K562 (cell line): Measurements from ENCODE around the gene SCYL1. TPM values are rescaled to one million over a fixed set of nuclear protein-coding genes. Genes with fewer than 3 reads are reported as not detected.

Experiments
- ARHGAP35 ChIP-seq: fragments of 450-650 bp; IDR thresholded peaks from 2 replicates; pipeline ENCODE4 v1.6.1; 2018; ENCODE audit not compliant: partially characterized antibody
- CREM ChIP-seq: IDR thresholded peaks from 2 replicates; pipeline ENCODE4 v1.6.1; 2014; ENCODE audit warnings: antibody characterized with exemption, low read depth
- ERF ChIP-seq: fragments of 450-650 bp; formaldehyde crosslinking; IDR thresholded peaks from 2 replicates; pipeline ENCODE4 v1.4.0; 2020; ENCODE audit warnings: mild to moderate bottlenecking, mixed read lengths
- GABPB2 ChIP-seq: fragments of 250-450 bp; sonication (Bioruptor Pico); conservative IDR thresholded peaks from 2 replicates; pipeline ENCODE4 v1.5.1; 2021; ENCODE audit warnings: mild to moderate bottlenecking
- HDAC1 ChIP-seq, 2 experiments: fragments of 450-650 bp; IDR thresholded peaks; 2 replicates each; pipeline ENCODE4 v1.6.1; 2016 to 2017; ENCODE audit warnings: inconsistent platforms in 1 of 2, mild to moderate bottlenecking in 1 of 2, moderate library complexity in 1 of 2
- HDAC6 ChIP-seq: IDR thresholded peaks from 2 replicates; pipeline ENCODE4 v1.6.1; 2012; ENCODE audit warnings: low read depth, mild to moderate bottlenecking, control low read depth, inconsistent platforms, low read length, moderate library complexity
- MCM3 ChIP-seq: fragments of 450-650 bp; IDR thresholded peaks from 2 replicates; pipeline ENCODE4 v1.6.1; 2016
- PHB2 ChIP-seq: fragments of 450-650 bp; IDR thresholded peaks from 2 replicates; pipeline ENCODE4 v1.6.1; 2017; ENCODE audit warnings: low read depth
- POLR3G ChIP-seq: IDR thresholded peaks from 2 replicates; pipeline ENCODE4 v1.6.1; 2011; ENCODE audit not compliant: insufficient read length, insufficient replicate concordance; ENCODE audit errors: extremely low read depth
- SRF ChIP-seq, 2 experiments: fragments of 250-450, 450-650 bp in 1 of 2; sonication (Bioruptor Pico) in 1 of 2; sonication (generic) in 1 of 2; formaldehyde crosslinking; IDR thresholded peaks; 2 replicates each; pipeline versions ENCODE4 v1.5.0 to v1.5.1; 2020 to 2022; ENCODE audit warnings: mild to moderate bottlenecking in 1 of 2, missing genetic modification reagents in 1 of 2
- THRAP3 ChIP-seq: fragments of 450-650 bp; IDR thresholded peaks from 2 replicates; pipeline ENCODE4 v1.6.1; 2016; ENCODE audit warnings: mild to moderate bottlenecking, inconsistent platforms, borderline replicate concordance
- XRCC3 ChIP-seq: fragments of 450-650 bp; IDR thresholded peaks from 2 replicates; pipeline ENCODE4 v1.6.1; 2017; ENCODE audit warnings: mild to moderate bottlenecking, moderate library complexity
- ZC3H4 ChIP-seq: sonication (generic); formaldehyde crosslinking; IDR thresholded peaks from 2 replicates; pipeline ENCODE4 v1.9.0; 2021; ENCODE audit warnings: missing genetic modification reagents, borderline replicate concordance
- ZNF23 ChIP-seq: fragments of 250-450 bp; sonication (Bioruptor Pico); IDR thresholded peaks from 2 replicates; pipeline ENCODE4 v1.4.0; 2020; ENCODE audit warnings: mild to moderate bottlenecking
- polyA plus RNA-seq, 8 experiments: library from polyadenylated mRNA; depleted of rRNA in 4 of 8; stranded (reverse) in 5 of 8; unstranded in 3 of 8; fragments of >200 nt; fragmentation: Nextera tagmentation in 2 of 8; fragmentation: Illumina TruSeq in 1 of 8; extraction: Ambion mirVana in 2 of 8; extraction: Trizol in 1 of 8; gene quantifications; 2 replicates each; pipeline versions ENCODE4 v1.2.1 to v1.2.3, GENCODE V29; 2011 to 2014; ENCODE audit warnings: inconsistent platforms in 1 of 8, missing spikeins in 1 of 8
- total RNA-seq, 7 experiments: library from RNA; depleted of rRNA in 6 of 7; stranded (reverse); fragments of >200 nt in 6 of 7; fragmentation: Illumina TruSeq in 2 of 7; extraction: Trizol in 2 of 7; gene quantifications; 2 replicates each; pipeline versions ENCODE4 v1.2.1 to v1.2.3, GENCODE V29; 2011 to 2021; ENCODE audit warnings: low replicate concordance in 1 of 7
- TF ChIP-seq, protein P1 (sequence below): fragments of 450-650 bp; IDR thresholded peaks from one replicate; pipeline ENCODE4 v1.6.1; 2018; ENCODE audit warnings: mild to moderate bottlenecking, moderate library complexity; ENCODE audit not compliant: partially characterized antibody
- TF ChIP-seq, protein P2 (sequence below): fragments of 450-650 bp; IDR thresholded peaks from 2 replicates; pipeline ENCODE4 v1.6.1; 2016; ENCODE audit warnings: low read depth
- TF ChIP-seq, protein P3 (sequence below): fragments of 250-450 bp; sonication (Bioruptor Pico); IDR thresholded peaks from 2 replicates; pipeline ENCODE4 v1.9.0; 2021; ENCODE audit warnings: mild to moderate bottlenecking, inconsistent platforms

SCYL1 gene
- total and polyA plus RNA-seq, 9 of the 15 experiments (the other 6 are each of a cell fraction or from before 2014, with no cell fraction given) = 1.9 to 145 (median 57.6) TPM

DNA sequence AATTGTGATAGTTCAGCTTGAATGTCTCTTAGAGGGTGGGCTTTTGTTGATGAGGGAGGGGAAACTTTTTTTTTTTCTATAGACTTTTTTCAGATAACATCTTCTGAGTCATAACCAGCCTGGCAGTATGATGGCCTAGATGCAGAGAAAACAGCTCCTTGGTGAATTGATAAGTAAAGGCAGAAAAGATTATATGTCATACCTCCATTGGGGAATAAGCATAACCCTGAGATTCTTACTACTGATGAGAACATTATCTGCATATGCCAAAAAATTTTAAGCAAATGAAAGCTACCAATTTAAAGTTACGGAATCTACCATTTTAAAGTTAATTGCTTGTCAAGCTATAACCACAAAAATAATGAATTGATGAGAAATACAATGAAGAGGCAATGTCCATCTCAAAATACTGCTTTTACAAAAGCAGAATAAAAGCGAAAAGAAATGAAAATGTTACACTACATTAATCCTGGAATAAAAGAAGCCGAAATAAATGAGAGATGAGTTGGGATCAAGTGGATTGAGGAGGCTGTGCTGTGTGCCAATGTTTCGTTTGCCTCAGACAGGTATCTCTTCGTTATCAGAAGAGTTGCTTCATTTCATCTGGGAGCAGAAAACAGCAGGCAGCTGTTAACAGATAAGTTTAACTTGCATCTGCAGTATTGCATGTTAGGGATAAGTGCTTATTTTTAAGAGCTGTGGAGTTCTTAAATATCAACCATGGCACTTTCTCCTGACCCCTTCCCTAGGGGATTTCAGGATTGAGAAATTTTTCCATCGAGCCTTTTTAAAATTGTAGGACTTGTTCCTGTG is 22.1 kb upstream of the SCYL1 start (continued):
- TF ChIP-seq, protein P1, sequence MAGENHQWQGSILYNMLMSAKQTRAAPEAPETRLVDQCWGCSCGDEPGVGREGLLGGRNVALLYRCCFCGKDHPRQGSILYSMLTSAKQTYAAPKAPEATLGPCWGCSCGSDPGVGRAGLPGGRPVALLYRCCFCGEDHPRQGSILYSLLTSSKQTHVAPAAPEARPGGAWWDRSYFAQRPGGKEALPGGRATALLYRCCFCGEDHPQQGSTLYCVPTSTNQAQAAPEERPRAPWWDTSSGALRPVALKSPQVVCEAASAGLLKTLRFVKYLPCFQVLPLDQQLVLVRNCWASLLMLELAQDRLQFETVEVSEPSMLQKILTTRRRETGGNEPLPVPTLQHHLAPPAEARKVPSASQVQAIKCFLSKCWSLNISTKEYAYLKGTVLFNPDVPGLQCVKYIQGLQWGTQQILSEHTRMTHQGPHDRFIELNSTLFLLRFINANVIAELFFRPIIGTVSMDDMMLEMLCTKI = no peak
- TF ChIP-seq CREM (no peak), ZC3H4 (CRISPR knock-in tag) (peak; percentile 100), SRF (CRISPR knock-in tag; IDR thresholded peaks at IDR 0.05) (peak; percentile 0 to 75; a peak in 2 of 4 replicates), ARHGAP35 (peak; percentile 51), GABPB2 (CRISPR knock-in tag) (peak; percentile 95), PHB2 (no peak), THRAP3 (peak; percentile 100), ZNF23 (no peak; the same call in none of the 2 replicates), MCM3 (no peak), ERF (peak; percentile 96), HDAC6 (no peak), HDAC1 (IDR thresholded peaks at IDR 0.05) (peak in 1 of 2 experiments; percentile 8; a peak in 1 of 4 replicates), POLR3G (no peak), XRCC3 (peak; percentile 92)
- TF ChIP-seq, protein P2, sequence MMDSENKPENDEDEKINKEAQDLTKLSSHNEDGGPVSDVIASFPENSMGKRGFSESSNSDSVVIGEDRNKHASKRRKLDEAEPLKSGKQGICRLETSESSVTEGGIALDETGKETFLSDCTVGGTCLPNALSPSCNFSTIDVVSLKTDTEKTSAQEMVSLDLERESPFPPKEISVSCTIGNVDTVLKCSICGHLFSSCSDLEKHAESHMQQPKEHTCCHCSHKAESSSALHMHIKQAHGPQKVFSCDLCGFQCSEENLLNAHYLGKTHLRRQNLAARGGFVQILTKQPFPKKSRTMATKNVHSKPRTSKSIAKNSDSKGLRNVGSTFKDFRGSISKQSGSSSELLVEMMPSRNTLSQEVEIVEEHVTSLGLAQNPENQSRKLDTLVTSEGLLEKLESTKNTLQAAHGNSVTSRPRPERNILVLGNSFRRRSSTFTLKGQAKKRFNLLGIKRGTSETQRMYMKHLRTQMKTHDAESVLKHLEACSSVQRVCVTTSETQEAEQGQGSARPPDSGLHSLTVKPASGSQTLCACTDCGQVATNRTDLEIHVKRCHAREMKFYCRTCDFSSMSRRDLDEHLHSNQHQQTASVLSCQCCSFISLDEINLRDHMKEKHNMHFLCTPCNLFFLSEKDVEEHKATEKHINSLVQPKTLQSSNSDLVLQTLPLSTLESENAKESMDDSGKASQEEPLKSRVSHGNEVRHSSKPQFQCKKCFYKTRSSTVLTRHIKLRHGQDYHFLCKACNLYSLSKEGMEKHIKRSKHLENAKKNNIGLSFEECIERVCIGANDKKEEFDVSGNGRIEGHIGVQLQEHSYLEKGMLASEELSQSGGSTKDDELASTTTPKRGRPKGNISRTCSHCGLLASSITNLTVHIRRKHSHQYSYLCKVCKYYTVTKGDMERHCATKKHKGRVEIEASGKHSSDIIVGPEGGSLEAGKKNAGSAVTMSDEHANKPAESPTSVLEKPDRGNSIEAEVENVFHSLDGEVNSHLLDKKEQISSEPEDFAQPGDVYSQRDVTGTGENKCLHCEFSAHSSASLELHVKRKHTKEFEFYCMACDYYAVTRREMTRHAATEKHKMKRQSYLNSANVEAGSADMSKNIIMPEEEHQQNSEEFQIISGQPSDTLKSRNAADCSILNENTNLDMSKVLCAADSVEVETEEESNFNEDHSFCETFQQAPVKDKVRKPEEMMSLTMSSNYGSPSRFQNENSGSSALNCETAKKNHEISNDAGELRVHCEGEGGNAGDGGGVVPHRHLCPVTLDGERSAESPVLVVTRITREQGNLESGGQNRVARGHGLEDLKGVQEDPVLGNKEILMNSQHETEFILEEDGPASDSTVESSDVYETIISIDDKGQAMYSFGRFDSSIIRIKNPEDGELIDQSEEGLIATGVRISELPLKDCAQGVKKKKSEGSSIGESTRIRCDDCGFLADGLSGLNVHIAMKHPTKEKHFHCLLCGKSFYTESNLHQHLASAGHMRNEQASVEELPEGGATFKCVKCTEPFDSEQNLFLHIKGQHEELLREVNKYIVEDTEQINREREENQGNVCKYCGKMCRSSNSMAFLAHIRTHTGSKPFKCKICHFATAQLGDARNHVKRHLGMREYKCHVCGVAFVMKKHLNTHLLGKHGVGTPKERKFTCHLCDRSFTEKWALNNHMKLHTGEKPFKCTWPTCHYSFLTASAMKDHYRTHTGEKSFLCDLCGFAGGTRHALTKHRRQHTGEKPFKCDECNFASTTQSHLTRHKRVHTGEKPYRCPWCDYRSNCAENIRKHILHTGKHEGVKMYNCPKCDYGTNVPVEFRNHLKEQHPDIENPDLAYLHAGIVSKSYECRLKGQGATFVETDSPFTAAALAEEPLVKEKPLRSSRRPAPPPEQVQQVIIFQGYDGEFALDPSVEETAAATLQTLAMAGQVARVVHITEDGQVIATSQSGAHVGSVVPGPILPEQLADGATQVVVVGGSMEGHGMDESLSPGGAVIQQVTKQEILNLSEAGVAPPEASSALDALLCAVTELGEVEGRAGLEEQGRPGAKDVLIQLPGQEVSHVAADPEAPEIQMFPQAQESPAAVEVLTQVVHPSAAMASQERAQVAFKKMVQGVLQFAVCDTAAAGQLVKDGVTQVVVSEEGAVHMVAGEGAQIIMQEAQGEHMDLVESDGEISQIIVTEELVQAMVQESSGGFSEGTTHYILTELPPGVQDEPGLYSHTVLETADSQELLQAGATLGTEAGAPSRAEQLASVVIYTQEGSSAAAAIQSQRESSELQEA = no peak
- TF ChIP-seq, protein P3, sequence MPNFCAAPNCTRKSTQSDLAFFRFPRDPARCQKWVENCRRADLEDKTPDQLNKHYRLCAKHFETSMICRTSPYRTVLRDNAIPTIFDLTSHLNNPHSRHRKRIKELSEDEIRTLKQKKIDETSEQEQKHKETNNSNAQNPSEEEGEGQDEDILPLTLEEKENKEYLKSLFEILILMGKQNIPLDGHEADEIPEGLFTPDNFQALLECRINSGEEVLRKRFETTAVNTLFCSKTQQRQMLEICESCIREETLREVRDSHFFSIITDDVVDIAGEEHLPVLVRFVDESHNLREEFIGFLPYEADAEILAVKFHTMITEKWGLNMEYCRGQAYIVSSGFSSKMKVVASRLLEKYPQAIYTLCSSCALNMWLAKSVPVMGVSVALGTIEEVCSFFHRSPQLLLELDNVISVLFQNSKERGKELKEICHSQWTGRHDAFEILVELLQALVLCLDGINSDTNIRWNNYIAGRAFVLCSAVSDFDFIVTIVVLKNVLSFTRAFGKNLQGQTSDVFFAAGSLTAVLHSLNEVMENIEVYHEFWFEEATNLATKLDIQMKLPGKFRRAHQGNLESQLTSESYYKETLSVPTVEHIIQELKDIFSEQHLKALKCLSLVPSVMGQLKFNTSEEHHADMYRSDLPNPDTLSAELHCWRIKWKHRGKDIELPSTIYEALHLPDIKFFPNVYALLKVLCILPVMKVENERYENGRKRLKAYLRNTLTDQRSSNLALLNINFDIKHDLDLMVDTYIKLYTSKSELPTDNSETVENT (CRISPR knock-in tag) = no peak
